ENCODE results near the gene FAM13C.

Gene FAM13C

DNA sequence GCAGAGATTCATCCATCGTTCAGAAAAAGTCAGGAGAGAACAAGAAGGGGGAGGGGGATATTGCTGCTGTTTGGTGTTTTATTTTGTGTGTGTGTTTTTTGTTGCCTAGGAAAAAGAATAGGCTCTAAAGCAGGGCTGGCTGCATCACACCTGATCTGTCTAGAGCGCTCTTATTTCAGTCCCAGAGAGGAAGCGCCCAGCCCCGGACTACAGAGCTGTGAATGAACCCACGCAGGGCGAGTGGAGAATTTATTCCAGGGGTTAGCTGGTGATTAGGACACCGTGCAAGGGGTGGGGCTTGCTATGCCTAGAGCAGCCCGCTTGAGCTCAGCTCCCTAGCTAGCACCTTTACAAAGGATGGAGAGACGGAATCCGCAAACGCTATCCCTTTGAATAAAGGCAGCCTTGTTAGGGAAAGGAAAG, 621 bp upstream of the FAM13C start:
- DNase-seq (ENCODE audit: low read depth) = no peak
- no peak overlapping the region for H3K4me3 ChIP-seq (ENCODE audit: low read depth, low read length)
- TF ChIP-seq, protein P1, sequence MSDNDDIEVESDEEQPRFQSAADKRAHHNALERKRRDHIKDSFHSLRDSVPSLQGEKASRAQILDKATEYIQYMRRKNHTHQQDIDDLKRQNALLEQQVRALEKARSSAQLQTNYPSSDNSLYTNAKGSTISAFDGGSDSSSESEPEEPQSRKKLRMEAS (IDR thresholded peaks at IDR 0.05; ENCODE audit: low read depth, low read length) = no peak
- TF ChIP-seq POLR2A (IDR thresholded peaks at IDR 0.05; ENCODE audit: extremely low read depth, insufficient read length) (no peak), MYC (IDR thresholded peaks at IDR 0.05; ENCODE audit: low read depth, low read length) (no peak)
- TF ChIP-seq, protein P2, sequence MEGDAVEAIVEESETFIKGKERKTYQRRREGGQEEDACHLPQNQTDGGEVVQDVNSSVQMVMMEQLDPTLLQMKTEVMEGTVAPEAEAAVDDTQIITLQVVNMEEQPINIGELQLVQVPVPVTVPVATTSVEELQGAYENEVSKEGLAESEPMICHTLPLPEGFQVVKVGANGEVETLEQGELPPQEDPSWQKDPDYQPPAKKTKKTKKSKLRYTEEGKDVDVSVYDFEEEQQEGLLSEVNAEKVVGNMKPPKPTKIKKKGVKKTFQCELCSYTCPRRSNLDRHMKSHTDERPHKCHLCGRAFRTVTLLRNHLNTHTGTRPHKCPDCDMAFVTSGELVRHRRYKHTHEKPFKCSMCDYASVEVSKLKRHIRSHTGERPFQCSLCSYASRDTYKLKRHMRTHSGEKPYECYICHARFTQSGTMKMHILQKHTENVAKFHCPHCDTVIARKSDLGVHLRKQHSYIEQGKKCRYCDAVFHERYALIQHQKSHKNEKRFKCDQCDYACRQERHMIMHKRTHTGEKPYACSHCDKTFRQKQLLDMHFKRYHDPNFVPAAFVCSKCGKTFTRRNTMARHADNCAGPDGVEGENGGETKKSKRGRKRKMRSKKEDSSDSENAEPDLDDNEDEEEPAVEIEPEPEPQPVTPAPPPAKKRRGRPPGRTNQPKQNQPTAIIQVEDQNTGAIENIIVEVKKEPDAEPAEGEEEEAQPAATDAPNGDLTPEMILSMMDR (IDR thresholded peaks at IDR 0.05; ENCODE audit: low read depth, low read length) = no peak

DNA sequence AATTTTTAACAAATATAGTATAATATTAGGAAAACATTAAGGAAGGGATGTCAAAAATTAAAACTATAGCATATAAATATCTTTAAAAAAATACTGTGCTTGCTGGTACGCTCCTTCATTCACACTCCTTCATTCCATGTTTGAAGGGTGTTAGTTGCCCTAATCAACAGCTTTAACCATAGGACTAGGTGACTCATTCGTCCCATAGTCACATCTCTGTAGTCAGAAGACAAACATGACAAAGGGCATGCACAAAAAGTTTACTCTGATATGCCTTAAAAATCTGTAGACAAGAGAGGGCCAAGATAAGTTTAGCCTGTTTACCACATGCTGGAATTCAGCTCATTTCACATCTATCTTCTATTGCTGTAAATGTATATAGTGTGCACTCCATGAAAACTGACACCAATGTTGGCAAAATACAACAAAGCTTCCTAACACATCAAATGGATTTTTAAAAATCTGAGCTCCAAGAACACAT, 646 bp downstream of the FAM13C start:
- no peak for DNase-seq (ENCODE audit: low read depth)

DNA sequence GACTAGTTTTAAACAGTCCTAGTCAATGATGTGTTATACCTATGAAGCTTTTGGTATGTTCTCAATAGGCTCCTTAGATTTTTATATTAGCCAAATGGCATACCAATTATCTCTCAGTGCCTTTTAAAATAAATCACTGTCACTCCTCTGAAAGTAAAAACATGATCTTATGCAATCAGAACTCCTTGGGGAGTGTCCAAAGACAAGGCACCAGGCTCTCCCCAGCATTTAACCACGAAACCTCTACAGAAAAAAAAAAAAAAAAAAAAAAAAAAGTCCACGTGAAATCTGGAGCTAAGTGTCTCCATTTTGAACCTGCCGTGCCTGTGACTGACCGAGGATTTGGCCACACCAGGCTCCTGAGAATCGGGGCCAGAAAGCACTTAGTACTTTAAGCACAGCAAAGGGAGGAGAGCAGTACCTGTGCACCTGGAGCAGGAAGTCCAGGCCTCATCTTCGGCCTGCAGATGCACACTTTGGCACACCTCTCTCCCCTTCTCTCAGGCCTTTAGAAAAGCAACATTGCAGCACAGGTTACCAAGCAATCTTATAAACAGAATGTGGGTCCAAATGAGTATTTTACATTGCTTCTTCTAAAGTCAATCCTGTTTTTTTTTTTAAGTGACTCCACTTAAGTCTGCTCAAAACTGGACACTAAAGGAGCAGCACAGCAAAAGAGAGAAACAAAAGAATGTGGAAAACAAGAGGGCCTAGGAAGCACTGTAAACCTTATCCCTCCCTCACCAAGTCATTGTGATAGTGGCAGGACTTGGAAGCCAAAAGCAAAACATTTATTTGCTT, 1.5 kb downstream of the FAM13C start:
- TF ChIP-seq MYC (IDR thresholded peaks at IDR 0.05; ENCODE audit: low read depth, low read length) (no peak), POLR2A (IDR thresholded peaks at IDR 0.05; ENCODE audit: extremely low read depth, insufficient read length) (no peak)
- TF ChIP-seq, protein P2 (IDR thresholded peaks at IDR 0.05; ENCODE audit: low read depth, low read length) = no peak
- TF ChIP-seq, protein P1 (IDR thresholded peaks at IDR 0.05; ENCODE audit: low read depth, low read length) = no peak
- DNase-seq (ENCODE audit: low read depth) = no peak
- H3K4me3 ChIP-seq (ENCODE audit: low read depth, low read length) = no peak overlapping the region

More for the DNA sequence above, 646 bp downstream of the FAM13C start:
- H3K4me3 ChIP-seq (ENCODE audit: low read depth, low read length) = no peak overlapping the region
- TF ChIP-seq, protein P1 (IDR thresholded peaks at IDR 0.05; ENCODE audit: low read depth, low read length) = no peak
- TF ChIP-seq, protein P2 (IDR thresholded peaks at IDR 0.05; ENCODE audit: low read depth, low read length) = no peak
- TF ChIP-seq POLR2A (IDR thresholded peaks at IDR 0.05; ENCODE audit: extremely low read depth, insufficient read length) (no peak), MYC (IDR thresholded peaks at IDR 0.05; ENCODE audit: low read depth, low read length) (no peak)

DNA sequence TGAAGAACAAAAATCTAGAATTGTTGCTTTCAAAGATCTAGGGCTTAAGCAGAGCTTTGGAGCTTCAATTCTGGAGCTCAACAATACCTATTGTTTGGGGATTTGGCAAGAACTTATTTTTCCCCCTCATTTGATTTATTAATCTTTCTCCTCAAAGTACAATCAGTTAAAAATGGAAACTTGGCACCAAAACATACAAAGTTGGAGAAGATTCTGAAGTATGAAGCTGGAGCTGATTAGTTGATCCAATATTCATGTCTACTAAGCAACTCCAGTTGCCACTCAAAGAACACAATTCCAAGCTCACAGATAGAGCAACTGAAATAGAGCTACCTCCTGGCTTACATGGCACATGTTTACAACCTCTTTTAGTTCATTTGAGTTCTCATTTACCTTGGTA, 3.8 kb downstream of the FAM13C start:
- no peak overlapping the region for H3K4me3 ChIP-seq (ENCODE audit: low read depth, low read length)
- TF ChIP-seq POLR2A (IDR thresholded peaks at IDR 0.05; ENCODE audit: extremely low read depth, insufficient read length) = no peak
- TF ChIP-seq, protein P1 (IDR thresholded peaks at IDR 0.05; ENCODE audit: low read depth, low read length) = no peak
- TF ChIP-seq, protein P2 (IDR thresholded peaks at IDR 0.05; ENCODE audit: low read depth, low read length) = no peak
- DNase-seq (ENCODE audit: low read depth) = no peak

DNA sequence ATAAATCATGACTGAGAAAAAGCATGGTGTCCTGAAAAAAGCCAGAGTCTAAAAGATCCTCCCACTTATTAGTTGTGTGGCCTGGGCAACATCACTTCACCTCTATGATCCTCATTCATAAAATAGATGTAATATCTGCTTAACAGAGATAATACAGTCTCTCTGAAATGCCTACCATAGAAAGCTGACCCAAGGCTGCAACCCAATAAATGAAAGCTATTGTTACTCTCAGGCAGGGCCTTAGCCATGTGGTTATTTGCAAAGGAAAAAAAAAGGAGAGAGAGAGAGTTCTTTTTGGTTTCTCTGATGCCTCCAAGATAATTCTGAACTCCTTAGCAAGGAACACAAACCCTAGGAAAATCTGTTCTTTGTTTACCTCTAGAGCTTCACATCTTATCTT, 7.9 kb downstream of the FAM13C start:
- no peak overlapping the region for H3K4me3 ChIP-seq (ENCODE audit: low read depth, low read length)
- TF ChIP-seq MYC (IDR thresholded peaks at IDR 0.05; ENCODE audit: low read depth, low read length) (no peak), POLR2A (IDR thresholded peaks at IDR 0.05; ENCODE audit: extremely low read depth, insufficient read length) (no peak)
- TF ChIP-seq, protein P2 (IDR thresholded peaks at IDR 0.05; ENCODE audit: low read depth, low read length) = no peak
- TF ChIP-seq, protein P1 (IDR thresholded peaks at IDR 0.05; ENCODE audit: low read depth, low read length) = no peak
- DNase-seq (ENCODE audit: low read depth) = no peak

All from NB4 (cell line).